Stimulated activated CD8-positive, alpha-beta memory T cell treated with anti-CD3 and anti-CD28 coated beads, Interleukin-7, amount 100 ng/mL, for 1 hour (primary cell): ENCODE measurements around the gene TSC22D2.

Experiments
- DNase-seq, 2 donors: peaks; one replicate each; pipeline ENCODE4 v3.0.0-alpha.2; 2020; ENCODE audit warnings: low read depth in 2 of 2

Gene TSC22D2

DNA sequence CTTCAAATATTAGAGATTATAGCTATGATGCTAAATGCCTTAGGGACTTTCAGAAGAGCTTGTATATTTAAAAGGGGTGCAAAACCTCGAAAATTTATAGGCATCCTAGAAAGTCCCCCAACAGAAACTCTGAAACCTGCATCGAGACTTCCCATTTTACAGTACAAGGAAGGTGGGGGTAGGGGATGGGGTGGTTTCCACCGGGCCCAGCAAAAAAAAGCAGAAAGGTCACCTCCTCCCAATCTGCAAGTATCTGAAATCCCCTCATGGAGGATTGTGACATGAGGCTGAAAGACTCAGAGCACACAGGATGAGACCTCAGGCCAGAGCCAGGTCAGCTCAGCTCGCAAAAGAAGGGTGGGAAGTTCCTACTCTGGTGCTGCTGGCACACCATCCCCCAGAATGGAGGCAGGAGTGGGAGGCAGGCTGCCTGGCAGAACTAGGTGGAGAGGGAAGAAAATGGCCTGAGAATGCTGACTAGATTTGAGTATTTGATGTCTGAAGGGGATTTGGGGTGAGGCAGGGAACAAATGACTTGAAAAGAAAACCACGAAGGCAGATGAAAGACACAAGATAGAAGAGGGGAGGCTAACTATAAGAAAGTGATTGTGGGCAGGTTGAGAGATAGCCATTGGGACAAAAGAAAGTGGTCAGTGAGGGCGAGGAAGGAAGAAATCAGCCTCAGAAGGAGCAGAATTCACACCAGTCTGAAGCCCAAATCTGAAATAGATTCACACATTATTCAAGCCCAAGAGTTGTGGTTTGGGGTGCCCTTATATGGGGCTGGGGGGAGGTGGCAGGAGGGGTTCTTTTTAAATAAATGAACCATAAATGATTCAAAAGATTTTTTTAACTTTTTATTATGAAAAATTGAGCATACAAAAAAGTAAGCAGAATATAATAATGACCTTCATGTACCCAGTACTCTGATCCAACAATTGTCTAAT is 22.5 kb upstream of the TSC22D2 start:
- no peak for DNase-seq

DNA sequence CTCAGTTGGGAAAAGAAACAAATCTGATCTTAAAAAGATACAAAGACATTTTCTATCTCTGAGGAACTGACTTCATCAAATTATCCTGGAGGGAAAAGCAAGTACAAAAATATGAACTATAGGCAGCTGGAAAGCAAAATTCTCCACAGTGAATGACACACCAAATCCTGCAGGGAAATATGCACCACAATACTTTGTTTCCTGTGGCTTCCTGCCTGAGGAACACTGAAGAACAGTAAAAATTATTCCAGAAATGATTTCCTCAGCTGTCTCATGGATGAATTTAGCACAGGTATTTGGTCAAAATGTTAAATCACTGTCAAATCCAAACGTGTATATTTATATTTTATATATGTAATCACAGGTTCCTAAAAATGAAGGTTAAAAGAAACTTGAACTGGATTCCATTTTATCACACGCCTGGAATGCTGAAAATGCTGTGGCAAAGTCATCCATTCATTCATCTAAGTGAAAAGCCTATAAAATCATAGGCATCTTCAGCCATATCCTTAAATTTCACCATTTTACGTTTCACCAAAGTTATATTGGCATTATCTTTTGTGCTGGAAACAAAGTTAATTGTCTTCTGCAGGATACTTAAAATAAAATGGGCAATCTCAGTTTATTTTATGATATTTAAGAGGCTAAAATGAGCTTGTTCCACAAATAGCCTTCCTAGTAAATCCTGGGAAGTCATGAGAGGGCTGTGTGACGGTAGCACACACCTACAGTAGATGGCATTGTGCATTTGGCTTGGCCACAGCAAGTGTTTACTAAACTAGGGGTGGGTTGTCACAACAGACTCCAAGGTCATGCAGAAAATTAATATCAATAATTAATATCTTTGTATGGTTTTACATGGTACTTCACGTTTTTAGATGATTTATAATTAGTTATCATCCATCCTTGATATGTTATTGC is 19.3 kb upstream of the TSC22D2 start:
- DNase-seq = no peak

DNA sequence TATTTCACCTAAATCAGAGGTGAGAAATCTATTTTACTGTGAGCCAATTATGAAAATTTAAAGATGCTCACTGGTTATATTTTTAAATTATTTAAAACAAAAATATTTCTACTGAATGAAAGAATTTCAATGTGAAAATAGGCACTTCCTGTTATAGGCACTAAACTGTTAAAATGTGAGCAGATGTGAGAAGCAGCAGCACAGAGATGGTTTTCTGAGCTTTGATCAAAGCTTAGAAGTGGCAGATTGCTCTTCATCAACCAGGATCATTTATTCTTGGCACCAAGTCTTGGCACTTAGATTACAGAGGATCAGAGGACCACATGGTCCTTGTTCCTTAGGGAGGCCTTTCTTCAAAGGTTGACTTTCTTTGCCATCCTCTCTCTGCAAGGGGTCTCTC is 18.0 kb upstream of the TSC22D2 start:
- DNase-seq = no peak

DNA sequence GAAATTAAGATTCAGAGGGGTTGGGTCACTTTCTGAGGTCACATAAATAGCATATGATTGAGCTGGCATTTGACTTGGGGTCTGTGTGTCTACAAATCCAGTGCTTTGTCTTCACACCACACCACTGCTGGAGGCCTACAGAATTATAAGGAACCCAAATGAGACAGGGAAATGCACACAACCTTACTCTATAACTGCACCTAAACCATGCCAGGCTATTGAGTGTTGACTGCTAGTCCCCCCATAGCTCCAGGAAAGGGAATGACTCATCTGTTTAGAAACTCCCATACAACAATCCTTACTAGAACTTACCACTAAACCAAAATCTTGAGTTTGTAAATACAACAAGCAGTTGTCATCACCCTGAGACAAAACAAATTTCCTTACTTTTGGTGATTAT is 16.9 kb upstream of the TSC22D2 start:
- no peak for DNase-seq

DNA sequence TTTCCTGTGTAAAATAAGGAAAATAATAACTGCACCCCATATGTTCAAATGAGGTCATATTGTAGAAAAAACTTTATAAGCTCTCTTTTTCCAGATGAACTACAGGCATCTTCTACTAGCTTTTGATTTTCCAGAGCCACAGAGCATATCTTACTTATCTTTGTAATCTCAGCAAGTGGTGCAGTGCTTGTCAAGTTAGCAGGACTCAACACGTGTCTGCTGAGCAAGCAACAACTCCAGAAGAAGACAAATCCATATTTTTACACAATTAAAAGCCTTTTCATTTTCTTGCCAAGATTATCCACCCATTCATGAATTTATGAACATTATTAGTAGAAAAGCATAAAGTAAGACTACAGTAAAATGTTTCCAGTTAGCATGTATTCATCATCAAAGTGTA is 14.4 kb upstream of the TSC22D2 start:
- no peak for DNase-seq

DNA sequence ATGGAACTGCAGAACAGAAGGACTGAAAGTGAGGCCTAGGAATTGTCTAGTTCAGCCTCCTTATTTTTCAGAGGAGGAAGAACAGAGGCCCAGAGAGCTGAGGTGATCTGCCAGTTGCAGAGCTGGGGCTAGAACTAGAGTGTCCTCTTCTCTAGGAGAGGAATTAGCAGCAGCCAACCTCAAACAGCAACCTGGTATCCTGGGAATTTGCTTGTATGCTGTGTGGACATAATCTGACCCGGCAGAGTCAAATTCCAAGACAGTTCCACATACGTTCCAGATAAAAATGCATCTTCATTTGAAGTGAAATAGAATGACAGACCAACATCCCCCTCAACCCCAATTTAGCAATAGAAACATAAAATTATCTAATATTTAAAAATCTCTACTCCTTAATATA is 13.5 kb upstream of the TSC22D2 start:
- DNase-seq = no peak

DNA sequence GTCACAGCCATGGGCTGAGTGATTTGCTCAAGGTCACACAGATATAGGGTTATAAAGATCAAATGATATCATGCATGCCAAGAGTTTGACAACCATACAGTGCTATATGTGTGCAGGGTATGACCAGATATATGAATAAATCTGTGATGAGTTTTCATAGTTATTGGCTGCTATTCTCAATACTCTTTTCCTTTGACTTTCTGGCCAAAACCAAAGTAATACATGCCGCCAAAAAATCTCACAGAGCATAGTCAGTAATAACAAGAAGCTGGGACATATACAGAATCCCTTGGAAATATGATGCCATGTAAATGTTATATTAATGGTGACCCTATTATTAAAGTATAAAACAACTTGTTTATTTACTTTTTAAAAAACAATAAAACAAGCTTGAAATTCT is 11.6 kb upstream of the TSC22D2 start:
- DNase-seq = no peak

DNA sequence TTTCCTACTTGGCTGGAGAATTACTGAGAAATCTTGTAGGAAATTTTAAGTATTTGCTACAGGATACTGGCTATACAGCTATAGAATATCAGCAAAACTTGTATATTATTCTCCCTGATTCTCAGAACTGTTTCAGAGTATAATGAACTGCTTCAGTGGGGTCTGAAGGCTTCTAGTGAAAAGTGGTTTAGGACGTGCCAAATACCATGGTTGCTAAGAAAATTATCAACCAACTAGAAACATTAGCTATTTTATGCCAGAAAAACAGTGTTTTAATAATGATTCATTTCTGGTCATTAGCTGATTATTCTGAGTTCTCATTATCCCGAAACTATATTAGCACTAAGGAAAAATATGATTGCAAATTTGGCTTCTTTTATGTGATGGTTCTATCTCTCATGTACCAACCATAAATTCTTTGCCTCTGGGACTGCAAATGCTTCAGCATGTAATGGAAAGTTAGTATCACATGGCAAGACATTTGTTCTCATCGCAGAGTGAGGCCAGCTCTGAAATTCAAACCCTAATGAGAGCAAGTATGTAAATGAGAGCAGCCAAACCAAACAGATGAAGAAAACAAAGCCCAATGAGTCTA is 11.0 kb upstream of the TSC22D2 start:
- DNase-seq = no peak

DNA sequence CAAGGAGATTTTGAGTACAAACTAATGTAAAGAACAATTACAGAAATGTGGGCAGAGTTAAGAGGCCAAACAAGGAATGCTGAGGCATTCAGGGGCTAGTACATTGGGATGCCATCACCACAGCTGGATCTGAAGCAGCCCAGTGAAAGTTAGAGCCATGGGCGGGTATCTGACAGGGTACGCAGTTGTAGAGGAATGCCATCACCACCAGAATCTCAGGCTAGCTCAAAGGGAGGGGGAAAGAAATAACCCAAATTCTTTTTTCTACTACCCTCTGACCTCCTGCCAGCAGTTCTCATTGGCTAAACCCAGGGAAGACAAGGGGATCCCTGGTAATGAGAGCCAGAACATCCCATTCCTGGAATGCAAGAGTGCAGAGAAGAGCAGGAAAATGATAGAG is 9.0 kb upstream of the TSC22D2 start:
- DNase-seq = no peak

DNA sequence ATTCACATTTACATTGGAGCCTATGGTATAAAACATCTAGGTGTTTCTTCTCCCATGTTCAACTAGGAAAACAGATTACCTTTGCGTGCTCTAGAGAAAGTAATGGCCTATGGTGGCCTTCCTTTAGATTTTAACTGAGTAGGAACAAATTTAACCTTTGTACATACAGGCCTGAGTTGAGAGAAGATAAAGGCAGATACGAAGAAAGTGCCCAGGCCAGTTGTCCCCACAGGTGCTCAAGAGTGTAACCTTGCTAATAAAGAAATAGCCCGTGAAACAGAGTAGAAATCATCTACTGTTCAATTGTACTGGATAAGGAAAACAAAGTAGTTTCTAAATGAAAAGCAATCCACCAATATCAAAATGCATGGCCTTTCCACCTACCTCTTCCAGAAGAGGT is 6.8 kb upstream of the TSC22D2 start:
- DNase-seq = no peak

DNA sequence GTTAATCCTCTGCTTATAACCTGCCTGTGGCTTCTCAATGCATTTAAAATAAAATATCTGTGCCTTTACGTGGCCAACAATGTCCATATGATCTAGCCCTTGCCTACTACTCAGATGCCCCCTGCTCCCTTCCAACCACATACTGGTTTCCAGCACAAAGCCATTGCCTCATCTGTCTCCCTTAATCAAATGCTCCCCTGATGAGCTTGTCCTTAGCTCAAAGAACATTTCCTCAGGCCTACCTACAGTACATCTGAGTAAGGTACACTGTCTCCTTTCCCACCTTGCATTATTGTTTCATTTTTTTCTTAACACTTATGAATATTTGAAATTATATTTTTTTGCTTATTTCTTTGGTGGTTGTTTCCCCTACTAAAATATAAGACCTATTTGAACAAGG is 5.9 kb upstream of the TSC22D2 start:
- DNase-seq = no peak

DNA sequence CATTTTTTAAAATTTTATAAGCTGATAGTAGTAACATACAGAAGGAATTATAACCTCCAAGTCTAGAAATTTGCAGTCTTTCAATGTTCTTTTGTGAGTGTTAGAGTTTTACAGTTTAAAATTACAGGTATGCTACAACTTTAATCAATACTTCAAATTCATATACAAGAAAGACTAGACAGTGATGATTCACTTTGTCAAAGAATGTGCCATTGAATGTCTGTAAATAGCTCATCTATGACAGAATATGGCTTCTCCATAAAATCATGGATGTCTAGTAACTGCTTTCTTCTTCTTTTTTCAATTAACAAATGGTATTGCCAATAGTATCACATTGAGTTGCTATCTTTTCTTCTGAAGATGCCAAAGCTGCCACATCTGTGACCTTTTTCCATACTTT is 4.1 kb upstream of the TSC22D2 start:
- no peak for DNase-seq

DNA sequence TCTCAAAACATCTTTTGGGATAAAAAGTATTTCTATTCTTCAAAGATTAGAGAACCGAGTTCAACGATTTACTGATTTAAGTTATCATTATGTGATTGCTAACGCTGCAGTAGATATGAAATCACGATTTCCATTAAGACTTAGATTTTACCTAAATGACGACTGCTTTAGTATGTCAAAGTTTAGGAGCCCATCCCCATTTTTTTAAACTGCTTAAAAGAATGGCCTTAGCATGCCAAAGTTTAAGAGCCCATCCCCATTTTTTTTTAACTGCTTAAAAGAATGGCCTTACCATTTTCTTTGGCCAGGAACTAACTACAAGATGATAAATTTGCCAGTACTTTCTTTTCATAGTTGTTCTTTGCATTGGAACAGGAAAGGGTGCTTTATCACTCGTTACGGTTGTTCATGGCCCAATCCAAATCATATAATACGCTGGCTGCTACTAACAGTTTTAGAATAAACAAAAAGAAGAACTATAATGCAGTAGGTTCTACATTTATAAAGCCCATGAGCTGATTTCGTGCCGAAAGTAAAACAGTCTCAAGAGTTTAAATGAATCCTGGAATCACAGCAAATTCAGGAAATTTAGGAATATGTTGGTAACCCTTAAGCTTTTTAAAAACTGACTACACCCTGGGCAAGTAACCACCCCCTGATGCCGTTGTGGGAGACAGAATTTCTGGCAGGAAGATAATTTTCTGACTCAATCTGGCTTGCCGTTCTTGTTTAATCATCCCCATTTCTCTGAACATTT is 869 bp upstream of the TSC22D2 start:
- no peak for DNase-seq

DNA sequence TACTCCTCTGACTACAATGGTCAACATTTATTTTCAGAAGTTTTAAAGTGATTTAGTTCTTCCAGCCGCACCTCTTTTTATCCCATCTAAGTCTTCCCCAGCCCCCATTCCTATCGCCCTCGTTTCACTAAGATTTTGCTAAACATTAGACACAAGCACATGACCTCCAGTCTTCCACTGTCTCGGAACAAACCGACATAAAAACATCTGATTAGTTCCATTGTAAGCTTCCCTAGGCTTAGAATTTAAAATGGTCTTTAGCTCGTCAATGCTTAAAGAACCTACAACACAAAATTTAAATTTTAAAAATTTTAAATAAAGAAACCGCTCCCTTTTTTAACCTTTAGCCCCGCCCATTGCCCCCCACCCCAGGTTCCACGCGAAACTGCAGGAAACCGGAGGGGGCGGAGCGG is 284 bp upstream of the TSC22D2 start:
- no peak for DNase-seq

DNA sequence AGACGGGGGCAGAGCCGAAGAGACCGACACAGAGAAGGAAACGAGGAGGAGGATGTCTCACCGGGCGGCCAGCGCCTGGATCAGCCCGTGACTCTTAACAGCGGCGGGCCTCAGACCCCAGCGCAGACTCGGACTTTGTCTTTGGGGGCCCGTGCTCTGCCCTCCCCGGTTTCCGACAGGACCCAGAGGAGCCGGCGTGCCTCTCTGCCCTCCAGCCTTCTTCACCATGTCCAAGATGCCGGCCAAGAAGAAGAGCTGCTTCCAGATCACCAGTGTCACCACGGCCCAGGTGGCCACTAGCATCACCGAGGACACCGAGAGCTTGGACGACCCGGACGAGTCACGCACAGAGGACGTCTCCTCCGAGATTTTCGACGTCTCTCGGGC is 1.0 kb downstream of the TSC22D2 start:
- DNase-seq = no peak

DNA sequence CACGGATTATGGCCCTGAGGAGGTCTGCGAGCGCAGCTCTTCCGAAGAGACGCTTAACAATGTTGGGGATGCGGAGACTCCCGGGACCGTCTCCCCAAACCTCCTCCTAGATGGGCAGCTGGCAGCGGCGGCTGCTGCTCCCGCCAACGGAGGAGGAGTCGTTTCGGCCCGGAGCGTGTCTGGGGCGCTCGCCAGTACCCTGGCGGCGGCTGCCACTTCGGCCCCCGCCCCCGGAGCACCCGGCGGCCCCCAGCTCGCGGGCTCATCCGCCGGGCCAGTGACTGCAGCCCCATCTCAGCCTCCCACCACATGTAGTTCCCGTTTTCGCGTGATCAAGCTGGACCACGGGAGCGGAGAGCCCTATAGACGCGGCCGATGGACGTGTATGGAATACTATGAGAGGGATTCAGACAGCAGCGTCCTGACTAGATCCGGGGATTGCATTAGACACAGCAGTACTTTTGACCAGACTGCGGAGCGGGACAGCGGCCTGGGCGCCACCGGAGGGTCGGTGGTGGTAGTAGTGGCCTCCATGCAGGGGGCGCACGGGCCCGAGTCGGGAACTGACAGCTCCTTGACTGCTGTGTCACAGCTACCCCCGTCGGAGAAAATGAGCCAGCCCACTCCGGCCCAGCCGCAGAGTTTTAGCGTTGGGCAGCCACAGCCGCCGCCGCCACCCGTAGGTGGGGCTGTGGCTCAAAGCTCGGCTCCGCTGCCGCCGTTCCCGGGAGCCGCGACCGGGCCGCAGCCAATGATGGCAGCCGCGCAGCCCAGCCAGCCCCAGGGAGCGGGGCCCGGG is 1.6 kb downstream of the TSC22D2 start:
- DNase-seq = peak; percentile 49 to 50

DNA sequence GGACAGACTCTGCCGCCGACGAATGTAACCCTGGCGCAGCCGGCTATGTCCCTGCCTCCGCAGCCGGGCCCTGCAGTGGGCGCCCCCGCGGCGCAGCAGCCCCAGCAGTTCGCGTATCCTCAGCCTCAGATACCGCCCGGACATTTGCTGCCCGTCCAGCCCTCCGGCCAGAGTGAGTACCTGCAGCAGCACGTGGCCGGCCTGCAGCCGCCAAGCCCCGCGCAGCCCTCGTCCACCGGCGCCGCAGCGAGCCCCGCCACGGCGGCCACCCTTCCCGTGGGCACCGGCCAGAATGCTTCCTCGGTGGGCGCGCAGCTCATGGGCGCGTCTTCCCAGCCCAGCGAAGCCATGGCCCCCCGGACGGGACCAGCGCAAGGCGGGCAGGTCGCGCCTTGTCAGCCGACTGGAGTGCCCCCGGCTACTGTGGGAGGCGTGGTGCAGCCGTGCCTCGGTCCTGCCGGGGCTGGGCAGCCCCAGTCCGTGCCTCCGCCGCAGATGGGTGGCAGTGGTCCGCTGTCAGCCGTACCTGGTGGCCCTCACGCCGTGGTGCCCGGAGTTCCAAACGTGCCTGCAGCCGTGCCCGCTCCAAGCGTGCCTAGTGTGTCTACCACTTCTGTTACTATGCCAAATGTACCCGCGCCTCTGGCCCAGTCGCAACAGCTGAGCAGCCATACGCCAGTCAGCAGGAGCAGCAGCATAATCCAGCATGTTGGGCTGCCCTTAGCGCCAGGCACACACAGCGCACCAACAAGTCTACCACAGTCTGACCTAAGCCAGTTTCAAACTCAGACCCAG is 2.4 kb downstream of the TSC22D2 start:
- DNase-seq = no peak

DNA sequence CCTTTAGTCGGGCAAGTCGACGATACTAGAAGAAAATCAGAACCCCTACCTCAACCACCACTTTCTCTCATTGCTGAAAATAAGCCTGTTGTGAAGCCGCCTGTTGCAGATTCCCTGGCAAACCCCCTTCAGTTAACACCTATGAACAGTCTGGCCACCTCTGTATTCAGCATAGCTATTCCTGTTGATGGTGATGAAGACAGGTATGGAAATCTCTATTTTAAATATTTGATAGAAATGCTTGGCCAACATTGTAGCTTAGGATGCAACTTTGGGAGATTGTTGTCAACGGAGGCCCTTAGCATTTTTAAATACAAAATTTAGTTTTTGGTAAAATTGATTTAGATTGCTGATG is 3.0 kb downstream of the TSC22D2 start:
- no peak for DNase-seq

DNA sequence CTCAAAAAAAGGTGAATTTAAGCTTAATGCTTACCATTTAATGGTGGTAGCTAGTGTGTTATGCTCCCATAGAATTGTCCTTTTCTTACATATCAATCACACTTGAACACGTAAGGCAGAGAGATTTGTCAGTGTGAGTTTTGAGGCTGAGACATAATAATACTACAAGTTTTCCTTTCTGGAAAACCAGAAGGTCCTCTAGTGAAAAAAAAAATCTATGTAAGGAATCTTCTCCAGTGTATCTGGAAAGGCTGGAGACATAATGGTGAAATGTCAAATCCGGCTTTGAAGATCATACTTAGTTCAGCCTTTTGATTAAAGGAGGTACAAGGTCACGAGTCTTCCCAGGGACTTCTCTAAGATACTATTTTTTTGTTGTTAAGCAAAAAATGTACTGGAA is 3.4 kb downstream of the TSC22D2 start:
- DNase-seq = no peak

DNA sequence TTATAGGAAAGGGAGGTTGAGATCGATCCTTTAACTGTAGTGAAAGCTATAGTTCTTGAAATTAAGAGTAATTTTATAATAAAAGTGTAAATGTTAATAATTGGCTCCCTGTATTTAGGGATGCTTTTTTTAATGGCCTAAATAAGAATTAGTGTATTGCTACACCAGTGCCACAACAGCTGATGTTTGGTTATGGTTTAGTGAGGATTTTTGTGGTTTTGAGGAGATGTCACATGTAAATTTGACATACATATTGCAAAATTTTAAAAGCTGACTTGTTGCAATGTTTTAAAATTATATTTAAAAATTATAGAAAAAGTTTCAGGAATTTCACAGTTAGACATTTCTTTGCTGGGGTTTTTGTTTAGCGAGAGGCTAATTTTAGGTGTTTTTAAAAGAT is 3.9 kb downstream of the TSC22D2 start:
- no peak for DNase-seq
